Loucy (cell line): ENCODE results near the gene KEAP1.

Source experiments
- H2AFZ ChIP-seq: fragments of 200-600 bp; sonication (generic); 2 replicates; pipeline ENCODE4 v1.6.0; 2016; ENCODE audit warnings: antibody characterized with exemption, mild to moderate bottlenecking, low read length, moderate library complexity
- H3F3A ChIP-seq: fragments of 200-600 bp; 2 replicates; pipeline ENCODE4 v1.6.0; 2016; ENCODE audit warnings: antibody characterized with exemption, low read depth, mild to moderate bottlenecking
- H3K27me3 ChIP-seq: fragments of 200-600 bp; sonication (generic); 2 replicates; pipeline ENCODE4 v1.6.1; 2014; ENCODE audit warnings: low read length, mild to moderate bottlenecking; ENCODE audit not compliant: insufficient read depth, poor library complexity, severe bottlenecking
- H3K36me3 ChIP-seq: fragments of 200-600 bp; sonication (generic); 2 replicates; pipeline ENCODE4 v1.6.1; 2016; ENCODE audit warnings: low read length; ENCODE audit not compliant: insufficient read depth
- H3K4me1 ChIP-seq: fragments of 200-600 bp; sonication (generic); 2 replicates; pipeline ENCODE4 v1.5.1; 2014; ENCODE audit warnings: low read length, mild to moderate bottlenecking; ENCODE audit not compliant: insufficient read depth, poor library complexity, severe bottlenecking
- H3K4me2 ChIP-seq: fragments of 200-600 bp; sonication (generic); 2 replicates; pipeline ENCODE4 v1.6.0; 2014; ENCODE audit warnings: antibody characterized with exemption, low read length, low read depth, mild to moderate bottlenecking; ENCODE audit not compliant: poor library complexity, severe bottlenecking
- H3K4me3 ChIP-seq: fragments of 200-600 bp; sonication (generic); 2 replicates; pipeline ENCODE4 v1.5.1; 2014; ENCODE audit warnings: low read length, mild to moderate bottlenecking, mixed read lengths; ENCODE audit not compliant: poor library complexity, severe bottlenecking
- H3K79me2 ChIP-seq: fragments of 200-600 bp; sonication (generic); 2 replicates; pipeline ENCODE4 v1.6.1; 2014; ENCODE audit warnings: low read length; ENCODE audit not compliant: insufficient read depth
- H3K9ac ChIP-seq: fragments of 200-600 bp; sonication (generic); 2 replicates; pipeline ENCODE4 v1.6.0; 2014; ENCODE audit warnings: mild to moderate bottlenecking, low read depth, low read length, moderate library complexity; ENCODE audit not compliant: poor library complexity, severe bottlenecking
- H3K9me2 ChIP-seq: fragments of 200-600 bp; sonication (generic); replicated peaks from 2 replicates; pipeline ENCODE4 v1.6.1; 2016; ENCODE audit warnings: low read depth, low read length, mixed read lengths
- H3K9me3 ChIP-seq: fragments of 200-600 bp; sonication (generic); 2 replicates; pipeline ENCODE4 v1.6.1; 2014; ENCODE audit warnings: mild to moderate bottlenecking, antibody characterized with exemption, low read length, low read depth; ENCODE audit not compliant: insufficient read depth
- H4K20me1 ChIP-seq: fragments of 200-600 bp; sonication (generic); 2 replicates; pipeline ENCODE4 v1.6.0; 2014; ENCODE audit warnings: antibody characterized with exemption, low read length, mild to moderate bottlenecking; ENCODE audit not compliant: insufficient read depth, poor library complexity, severe bottlenecking
- EZH2phosphoT487 ChIP-seq: fragments of 200-600 bp; IDR thresholded peaks from 2 replicates; pipeline ENCODE4 v1.6.1; 2018; ENCODE audit warnings: antibody characterized with exemption, mild to moderate bottlenecking, moderate library complexity, borderline replicate concordance
- TF ChIP-seq, protein P1 (sequence below): fragments of 200-600 bp; sonication (generic); conservative IDR thresholded peaks from 2 replicates; pipeline ENCODE4 v1.5.1; 2014; ENCODE audit warnings: mild to moderate bottlenecking, antibody characterized with exemption, low read length

Gene KEAP1

DNA sequence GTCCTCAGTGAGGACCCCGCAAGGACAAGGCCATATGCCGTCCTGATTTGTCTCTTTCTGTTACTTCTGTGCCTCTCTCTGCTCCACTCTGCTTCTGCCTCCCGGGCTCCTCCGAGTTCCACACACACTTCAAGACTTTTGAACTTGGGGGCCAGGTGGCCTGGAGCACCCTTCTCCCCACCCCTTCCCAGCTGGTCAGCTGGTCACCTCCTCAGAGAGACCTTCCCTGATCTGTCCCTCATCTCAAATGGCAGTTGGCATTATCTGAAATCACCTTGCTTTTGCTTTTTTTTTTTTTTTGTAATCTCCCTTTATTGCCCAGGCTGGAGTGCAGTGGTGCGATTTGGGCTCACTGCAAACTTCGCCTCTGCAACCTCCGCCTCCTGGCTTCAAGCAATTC, 16.3 kb upstream of the KEAP1 start:
- Histone ChIP-seq H2AFZ (no peak overlapping the region), H4K20me1 (no peaks in the 10 kb centered on the region), H3K9me2 (no peaks in the 10 kb centered on the region), H3K79me2 (no peaks in the 10 kb centered on the region), H3K4me2 (no peak overlapping the region), H3K36me3 (no peaks in the 10 kb centered on the region), H3K27me3 (no peaks in the 10 kb centered on the region), H3K9ac (no peak overlapping the region), H3K4me1 (peaks cover 4% of the 10 kb centered on the region), H3K9me3 (no peaks in the 10 kb centered on the region), H3F3A (no peaks in the 10 kb centered on the region), H3K4me3 (no peak overlapping the region)
- no peak for TF ChIP-seq EZH2phosphoT487

DNA sequence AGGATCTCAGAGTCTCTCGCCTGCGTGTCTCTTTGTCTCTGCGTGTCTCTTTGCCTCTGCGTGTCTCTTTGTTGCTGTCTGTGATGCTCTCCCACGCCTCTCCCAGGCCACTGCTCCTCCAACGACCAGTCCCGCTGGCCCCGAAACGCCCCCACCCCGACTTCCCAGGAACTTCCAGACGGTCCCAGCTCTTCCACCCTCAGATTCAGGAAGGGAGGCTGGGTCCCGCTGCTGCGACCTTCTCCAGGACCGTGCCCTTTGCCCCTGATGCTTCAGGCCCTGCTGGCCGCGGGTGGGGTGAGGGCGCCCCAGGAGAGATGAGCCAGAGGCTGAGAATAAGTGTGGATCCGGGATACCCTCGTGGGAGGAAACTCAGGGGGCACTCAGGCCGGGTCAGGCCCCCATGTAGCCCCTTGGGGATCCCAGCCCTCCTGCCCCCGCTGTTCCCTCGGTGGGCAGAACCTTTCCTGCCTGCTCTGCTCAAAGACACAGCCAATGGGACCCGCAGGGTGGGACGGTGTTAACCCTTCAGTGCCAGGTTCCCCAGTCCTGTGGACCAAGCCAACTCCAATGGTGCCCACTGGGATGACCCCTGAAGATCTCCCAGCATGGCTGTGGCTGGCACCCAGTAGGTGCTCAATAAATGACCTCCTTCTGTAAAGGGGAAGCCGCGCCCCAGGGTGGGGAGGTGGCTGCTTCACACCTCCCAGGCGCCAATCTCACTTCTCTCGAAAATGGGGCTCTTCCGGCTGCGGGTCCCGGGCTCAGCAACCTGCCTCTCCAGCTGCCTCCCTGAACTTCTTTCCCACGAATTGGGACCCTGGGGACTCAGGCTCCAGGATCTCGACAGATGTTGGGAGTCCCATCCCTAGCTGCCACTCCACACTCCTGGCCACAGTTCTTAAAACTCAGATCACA, 15.5 kb upstream of the KEAP1 start:
- no peaks in the 10 kb centered on the region for H3K9me2 ChIP-seq
- no peaks in the 10 kb centered on the region for H4K20me1 ChIP-seq
- no peaks in the 10 kb centered on the region for H3K27me3 ChIP-seq
- no peaks in the 10 kb centered on the region for H3K9me3 ChIP-seq
- H3K4me2 ChIP-seq: no peak overlapping the region
- TF ChIP-seq EZH2phosphoT487: no peak
- TF ChIP-seq, protein P1, sequence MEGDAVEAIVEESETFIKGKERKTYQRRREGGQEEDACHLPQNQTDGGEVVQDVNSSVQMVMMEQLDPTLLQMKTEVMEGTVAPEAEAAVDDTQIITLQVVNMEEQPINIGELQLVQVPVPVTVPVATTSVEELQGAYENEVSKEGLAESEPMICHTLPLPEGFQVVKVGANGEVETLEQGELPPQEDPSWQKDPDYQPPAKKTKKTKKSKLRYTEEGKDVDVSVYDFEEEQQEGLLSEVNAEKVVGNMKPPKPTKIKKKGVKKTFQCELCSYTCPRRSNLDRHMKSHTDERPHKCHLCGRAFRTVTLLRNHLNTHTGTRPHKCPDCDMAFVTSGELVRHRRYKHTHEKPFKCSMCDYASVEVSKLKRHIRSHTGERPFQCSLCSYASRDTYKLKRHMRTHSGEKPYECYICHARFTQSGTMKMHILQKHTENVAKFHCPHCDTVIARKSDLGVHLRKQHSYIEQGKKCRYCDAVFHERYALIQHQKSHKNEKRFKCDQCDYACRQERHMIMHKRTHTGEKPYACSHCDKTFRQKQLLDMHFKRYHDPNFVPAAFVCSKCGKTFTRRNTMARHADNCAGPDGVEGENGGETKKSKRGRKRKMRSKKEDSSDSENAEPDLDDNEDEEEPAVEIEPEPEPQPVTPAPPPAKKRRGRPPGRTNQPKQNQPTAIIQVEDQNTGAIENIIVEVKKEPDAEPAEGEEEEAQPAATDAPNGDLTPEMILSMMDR: no peak
- H3K4me1 ChIP-seq: peaks cover 4% of the 10 kb centered on the region
- 0 out of 2 replicates have a peak overlapping the region, but pooled peaks have one; percentile 11 for H2AFZ ChIP-seq
- H3K36me3 ChIP-seq: no peaks in the 10 kb centered on the region
- no peaks in the 10 kb centered on the region for H3K79me2 ChIP-seq
- H3F3A ChIP-seq: no peaks in the 10 kb centered on the region
- no peak overlapping the region for H3K9ac ChIP-seq
- H3K4me3 ChIP-seq: no peak overlapping the region

DNA sequence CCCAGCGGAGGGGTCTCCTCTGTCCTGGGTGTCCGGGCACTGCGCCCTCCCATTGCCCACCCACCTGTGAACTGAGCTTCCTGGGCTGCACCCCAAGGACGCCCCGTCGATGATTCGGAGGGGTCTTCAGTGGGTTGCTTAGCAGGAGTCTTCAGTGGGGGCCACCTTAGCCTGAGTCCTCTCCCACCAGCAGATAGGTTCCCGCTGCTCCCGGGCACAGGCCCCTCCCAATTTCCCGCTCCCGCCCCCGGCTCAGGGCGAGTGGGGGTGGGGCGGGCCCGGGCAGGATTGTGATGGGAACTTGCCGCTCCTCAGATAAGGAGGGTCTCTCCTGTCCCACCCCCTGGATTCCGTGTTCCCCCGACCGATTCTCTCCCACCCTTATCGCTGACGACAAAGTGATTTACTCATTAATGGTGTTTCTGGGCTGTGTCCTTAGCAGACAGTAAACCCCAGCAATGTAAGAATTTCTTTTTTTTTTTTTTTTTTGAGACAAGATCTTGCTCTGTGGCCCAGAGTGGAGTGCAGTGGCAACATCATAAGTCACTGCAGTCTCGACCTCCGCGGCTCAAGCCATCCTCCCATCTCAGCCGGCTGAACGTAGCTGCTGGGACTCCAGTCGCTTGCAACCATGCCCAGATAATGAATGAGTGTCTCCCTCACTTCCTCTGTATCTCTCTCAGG, 14.7 kb upstream of the KEAP1 start:
- Histone ChIP-seq H3K79me2 (no peaks in the 10 kb centered on the region), H3K4me2 (no peak overlapping the region), H3K4me1 (peaks cover 4% of the 10 kb centered on the region), H3K4me3 (no peak overlapping the region), H3K9me2 (no peaks in the 10 kb centered on the region), H4K20me1 (no peaks in the 10 kb centered on the region), H3F3A (no peaks in the 10 kb centered on the region), H3K36me3 (no peaks in the 10 kb centered on the region), H3K9me3 (no peaks in the 10 kb centered on the region), H2AFZ (0 out of 2 replicates have a peak overlapping the region, but pooled peaks have one; percentile 11), H3K9ac (no peak overlapping the region), H3K27me3 (no peaks in the 10 kb centered on the region)
- TF ChIP-seq EZH2phosphoT487: no peak
- TF ChIP-seq, protein P1: no peak
